Islet precursor cell (in vitro differentiated cells): Measurements from ENCODE around the gene COX8C.
"Not testable (repeated sequence)": the region's sequence is repeated elsewhere in the genome, so short reads cannot be mapped to it uniquely, and the experiment has no call there.

ENCODE experiments used
- DNase-seq: peaks from one replicate; pipeline ENCODE4 v3.0.0-alpha.2; 2018

The COX8C gene

GRCh38 chr14:93375673-93376156 lies 28.7 kb downstream of the COX8C start:
- DNase-seq = no peak

- DNase-seq = no peak
Measured at GRCh38 chr14:93379831-93380230, 32.8 kb downstream of the COX8C start.

DNA sequence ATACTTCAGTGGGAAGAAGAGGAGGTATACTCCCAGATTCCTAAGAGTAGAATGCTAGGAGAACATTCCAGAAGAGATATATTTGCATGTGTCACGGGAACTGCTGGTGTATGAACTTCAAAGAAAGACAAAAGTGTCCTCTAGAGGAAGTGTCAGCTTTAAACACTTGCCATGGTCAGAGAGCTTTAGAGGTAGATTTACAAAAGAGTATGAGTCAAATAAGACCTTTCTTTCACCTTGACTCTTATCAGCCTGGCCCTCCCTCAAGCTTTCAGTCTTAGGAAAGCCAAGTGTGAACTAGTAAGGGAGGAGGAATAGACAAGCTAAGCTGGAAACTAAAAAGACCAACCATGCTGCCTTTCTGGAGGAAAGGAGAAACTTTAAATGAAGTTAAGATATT lies 34.7 kb downstream of the COX8C start:
- DNase-seq = no peak

DNA sequence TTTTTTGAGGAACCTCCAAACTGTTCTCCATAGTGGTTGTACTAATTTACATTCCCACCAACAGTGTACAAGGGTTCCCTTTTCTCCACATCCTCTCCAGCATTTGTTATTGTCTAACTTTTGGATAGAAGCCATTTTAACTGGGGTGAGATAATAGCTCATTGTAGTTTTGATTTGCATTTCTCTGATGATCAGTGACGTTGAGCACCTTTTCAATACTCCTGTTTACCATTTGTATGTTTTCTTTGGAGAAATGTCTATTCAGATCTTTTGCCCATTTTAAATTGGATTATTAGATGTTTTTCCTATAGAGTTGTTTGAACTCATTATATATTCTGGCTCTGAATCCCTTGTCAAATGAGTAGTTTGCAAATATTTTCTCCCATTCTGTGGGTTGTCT lies 37.3 kb downstream of the COX8C start:
- not testable (repeated sequence) for DNase-seq

- no peak for DNase-seq
Measured at GRCh38 chr14:93395231-93395630, 48.2 kb downstream of the COX8C start.

GRCh38 chr14:93396456-93396855 lies 49.5 kb downstream of the COX8C start:
- no peak for DNase-seq
